ENCODE data around the gene CELA3A.
"Not testable (repeated sequence)": the region's sequence is repeated elsewhere in the genome, so short reads cannot be mapped to it uniquely, and the experiment has no call there.

CELA3A gene, protein sequence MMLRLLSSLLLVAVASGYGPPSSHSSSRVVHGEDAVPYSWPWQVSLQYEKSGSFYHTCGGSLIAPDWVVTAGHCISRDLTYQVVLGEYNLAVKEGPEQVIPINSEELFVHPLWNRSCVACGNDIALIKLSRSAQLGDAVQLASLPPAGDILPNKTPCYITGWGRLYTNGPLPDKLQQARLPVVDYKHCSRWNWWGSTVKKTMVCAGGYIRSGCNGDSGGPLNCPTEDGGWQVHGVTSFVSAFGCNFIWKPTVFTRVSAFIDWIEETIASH

DNA sequence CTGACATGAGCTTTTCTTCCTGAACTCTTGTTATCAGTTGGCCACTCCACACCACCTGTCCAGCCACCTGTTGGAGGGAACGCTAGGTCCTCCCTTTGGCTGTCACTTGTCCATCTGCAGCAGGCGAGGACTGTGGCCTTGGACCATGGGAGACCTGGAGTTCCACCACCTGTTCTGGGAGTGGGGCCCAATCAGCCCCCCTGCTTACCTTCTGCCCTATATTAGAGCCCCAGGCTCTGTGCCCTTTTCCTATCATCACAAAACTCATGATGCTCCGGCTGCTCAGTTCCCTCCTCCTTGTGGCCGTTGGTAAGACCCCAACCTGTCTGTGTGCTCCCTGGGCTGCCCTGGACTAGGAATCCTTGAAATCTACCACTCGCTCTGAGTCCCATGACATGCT lies at the start of gene CELA3A:
CELA3A (plus strand) TSS at position 249 of the 400 bp plus-strand sequence; CDS start at position 267, 18 bp downstream.
- no peak within 1 kb of the TSS for H3K4me3 ChIP-seq (ENCODE audit: low read depth, low read length)
- no peaks in the 10 kb centered on the region for H3K9me3 ChIP-seq (ENCODE audit: control insufficient read depth, insufficient read depth, low read length)
- no peaks in the 10 kb centered on the region for H3K4me1 ChIP-seq (ENCODE audit: control insufficient read depth, insufficient read depth, low read length)
- H3K36me3 ChIP-seq (ENCODE audit: control insufficient read depth, insufficient read depth, low read length), result no peaks in the 10 kb centered on the region
- H3K9ac ChIP-seq (ENCODE audit: low read depth, low read length), result no peak within 1 kb of the TSS
- H3K27me3 ChIP-seq (ENCODE audit: control insufficient read depth, insufficient read depth, low read length), result no peaks in the 10 kb centered on the region

- no peaks in the 10 kb centered on the region for H3K9me3 ChIP-seq (ENCODE audit: control insufficient read depth, insufficient read depth, low read length)
- peaks cover 6% of the 10 kb centered on the region for H3K4me1 ChIP-seq (ENCODE audit: control insufficient read depth, insufficient read depth, low read length)
- H3K4me3 ChIP-seq (ENCODE audit: low read depth, low read length), result no peak overlapping the region
- no peak overlapping the region for H3K9ac ChIP-seq (ENCODE audit: low read depth, low read length)
- H3K27me3 ChIP-seq (ENCODE audit: control insufficient read depth, insufficient read depth, low read length), result no peaks in the 10 kb centered on the region
- H3K36me3 ChIP-seq (ENCODE audit: control insufficient read depth, insufficient read depth, low read length), result no peaks in the 10 kb centered on the region
These were observed 48.5 kb upstream of the CELA3A start for GRCh38 chr1:21952786-21953520.

DNA sequence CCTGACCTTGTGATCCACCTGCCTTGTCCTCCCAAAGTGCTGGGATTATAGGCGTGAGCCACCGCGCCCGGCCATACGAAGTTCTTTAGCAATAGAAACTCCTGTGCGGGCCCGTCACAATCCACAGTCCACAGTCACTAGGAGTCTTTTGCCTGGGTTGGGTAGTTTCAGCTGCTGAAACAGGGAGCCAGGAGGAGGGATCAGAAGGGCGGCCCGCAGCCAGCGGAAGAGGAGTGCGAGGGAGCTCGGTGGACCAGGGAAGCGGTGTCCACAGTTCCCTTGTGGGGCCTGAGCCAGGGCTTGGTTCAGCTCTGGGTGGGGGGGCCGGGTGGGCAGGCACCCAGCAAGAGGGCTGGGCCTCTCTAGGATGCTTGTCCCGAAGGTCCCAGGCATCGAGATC lies 46.4 kb upstream of the CELA3A start:
- no peak overlapping the region for H3K9ac ChIP-seq (ENCODE audit: low read depth, low read length)
- H3K4me1 ChIP-seq (ENCODE audit: control insufficient read depth, insufficient read depth, low read length), result peaks cover 6% of the 10 kb centered on the region
- H3K36me3 ChIP-seq (ENCODE audit: control insufficient read depth, insufficient read depth, low read length), result no peaks in the 10 kb centered on the region
- H3K4me3 ChIP-seq (ENCODE audit: low read depth, low read length), result no peak overlapping the region
- H3K27me3 ChIP-seq (ENCODE audit: control insufficient read depth, insufficient read depth, low read length), result no peaks in the 10 kb centered on the region
- no peaks in the 10 kb centered on the region for H3K9me3 ChIP-seq (ENCODE audit: control insufficient read depth, insufficient read depth, low read length)

DNA sequence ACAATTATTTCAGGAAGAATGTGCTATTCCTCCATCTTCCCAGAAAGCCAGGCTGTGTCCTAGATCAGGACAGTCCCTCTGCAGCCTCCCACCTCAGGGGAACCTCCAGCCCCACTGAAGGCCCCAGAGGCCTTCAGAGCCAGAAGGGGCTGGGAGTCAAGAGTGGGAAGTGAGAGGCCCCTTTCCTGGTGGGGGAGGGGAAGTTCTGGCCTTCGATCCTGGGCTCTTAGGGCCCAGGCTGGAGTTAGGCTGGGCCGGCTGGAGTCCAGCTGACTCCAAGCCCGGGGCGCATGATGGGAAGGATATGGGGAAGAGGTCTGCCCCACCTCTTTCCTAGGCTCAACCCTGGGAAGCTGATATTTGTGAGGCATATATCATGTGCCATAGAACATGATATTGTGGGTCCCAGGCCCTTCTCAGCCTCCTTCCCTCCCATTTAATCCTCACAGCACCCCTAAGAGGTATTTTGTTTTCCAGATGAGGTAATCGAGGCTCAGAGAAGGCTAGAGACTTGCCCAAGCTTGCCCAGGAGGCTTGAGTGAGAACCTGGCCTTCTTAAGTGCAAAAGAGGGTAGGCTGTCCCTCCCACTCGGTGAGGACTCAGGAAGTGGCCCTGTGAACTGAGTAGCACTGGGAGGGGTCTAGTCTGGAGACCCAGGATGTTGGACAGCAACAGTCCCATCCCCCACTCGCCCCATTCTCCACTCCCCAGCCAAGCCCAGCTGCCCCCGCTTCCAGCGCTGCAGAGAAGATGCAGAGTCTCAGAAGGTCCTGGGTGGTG lies 45.8 kb upstream of the CELA3A start:
- peaks cover 6% of the 10 kb centered on the region for H3K4me1 ChIP-seq (ENCODE audit: control insufficient read depth, insufficient read depth, low read length)
- H3K27me3 ChIP-seq (ENCODE audit: control insufficient read depth, insufficient read depth, low read length), result no peaks in the 10 kb centered on the region
- no peak overlapping the region for H3K4me3 ChIP-seq (ENCODE audit: low read depth, low read length)
- no peaks in the 10 kb centered on the region for H3K9me3 ChIP-seq (ENCODE audit: control insufficient read depth, insufficient read depth, low read length)
- H3K36me3 ChIP-seq (ENCODE audit: control insufficient read depth, insufficient read depth, low read length), result no peaks in the 10 kb centered on the region
- H3K9ac ChIP-seq (ENCODE audit: low read depth, low read length), result no peak overlapping the region

DNA sequence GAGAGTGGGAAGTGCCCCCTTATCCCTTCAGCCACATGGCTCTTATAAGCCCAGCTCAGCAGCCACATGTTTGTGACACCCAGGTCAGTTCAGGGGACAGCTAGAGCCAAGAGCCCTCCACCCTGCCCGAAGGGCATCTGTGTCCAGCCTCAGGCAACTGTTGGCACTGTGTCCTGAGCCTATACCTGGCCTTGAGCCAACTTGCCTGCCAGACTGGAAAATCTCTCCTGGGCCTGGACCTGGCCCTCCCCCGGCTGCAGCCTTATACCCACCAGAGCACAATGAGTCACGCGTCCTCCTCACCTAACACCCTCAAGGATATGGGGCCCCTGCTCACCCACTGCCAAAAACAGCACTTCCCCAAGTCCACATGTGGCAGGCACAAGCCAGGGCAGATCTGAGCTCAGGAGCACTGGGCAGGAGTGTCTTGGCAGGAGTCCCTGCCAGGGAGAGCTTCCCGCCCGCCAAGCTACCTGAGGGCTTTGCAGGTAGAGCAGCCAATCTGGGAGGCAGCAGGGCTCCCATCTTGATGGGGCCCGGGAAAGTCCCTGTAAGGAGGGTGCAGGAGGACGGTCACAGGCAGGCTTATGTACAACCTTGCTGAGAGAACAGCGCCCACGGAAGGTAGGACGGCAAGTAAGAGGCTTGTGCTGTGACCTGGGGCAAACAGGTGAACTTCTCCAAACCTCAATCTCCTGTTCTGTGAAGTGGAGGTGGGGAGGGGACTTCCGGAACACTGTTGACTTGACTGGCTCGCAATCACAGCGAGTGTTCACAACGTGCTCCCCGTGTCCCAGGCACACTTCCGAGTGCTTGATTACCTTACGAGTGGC lies 44.5 kb upstream of the CELA3A start:
- H3K4me1 ChIP-seq (ENCODE audit: control insufficient read depth, insufficient read depth, low read length), result peaks cover 6% of the 10 kb centered on the region
- H3K4me3 ChIP-seq (ENCODE audit: low read depth, low read length), result no peak overlapping the region
- H3K36me3 ChIP-seq (ENCODE audit: control insufficient read depth, insufficient read depth, low read length), result no peaks in the 10 kb centered on the region
- H3K27me3 ChIP-seq (ENCODE audit: control insufficient read depth, insufficient read depth, low read length), result no peaks in the 10 kb centered on the region
- no peak overlapping the region for H3K9ac ChIP-seq (ENCODE audit: low read depth, low read length)
- no peaks in the 10 kb centered on the region for H3K9me3 ChIP-seq (ENCODE audit: control insufficient read depth, insufficient read depth, low read length)

- Histone ChIP-seq H3K9me3 (ENCODE audit: control insufficient read depth, insufficient read depth, low read length) (no peaks in the 10 kb centered on the region), H3K9ac (ENCODE audit: low read depth, low read length) (no peak overlapping the region), H3K27me3 (ENCODE audit: control insufficient read depth, insufficient read depth, low read length) (no peaks in the 10 kb centered on the region), H3K4me1 (ENCODE audit: control insufficient read depth, insufficient read depth, low read length) (peaks cover 3% of the 10 kb centered on the region), H3K4me3 (ENCODE audit: low read depth, low read length) (no peak overlapping the region), H3K36me3 (ENCODE audit: control insufficient read depth, insufficient read depth, low read length) (no peaks in the 10 kb centered on the region)
These were observed 40.1 kb upstream of the CELA3A start for GRCh38 chr1:21961337-21961736.

GRCh38 chr1:21961799-21962198 lies 39.7 kb upstream of the CELA3A start:
- Histone ChIP-seq H3K9ac (ENCODE audit: low read depth, low read length) (no peak overlapping the region), H3K4me3 (ENCODE audit: low read depth, low read length) (no peak overlapping the region), H3K27me3 (ENCODE audit: control insufficient read depth, insufficient read depth, low read length) (no peaks in the 10 kb centered on the region), H3K9me3 (ENCODE audit: control insufficient read depth, insufficient read depth, low read length) (no peaks in the 10 kb centered on the region), H3K36me3 (ENCODE audit: control insufficient read depth, insufficient read depth, low read length) (no peaks in the 10 kb centered on the region), H3K4me1 (ENCODE audit: control insufficient read depth, insufficient read depth, low read length) (peaks cover 3% of the 10 kb centered on the region)

DNA sequence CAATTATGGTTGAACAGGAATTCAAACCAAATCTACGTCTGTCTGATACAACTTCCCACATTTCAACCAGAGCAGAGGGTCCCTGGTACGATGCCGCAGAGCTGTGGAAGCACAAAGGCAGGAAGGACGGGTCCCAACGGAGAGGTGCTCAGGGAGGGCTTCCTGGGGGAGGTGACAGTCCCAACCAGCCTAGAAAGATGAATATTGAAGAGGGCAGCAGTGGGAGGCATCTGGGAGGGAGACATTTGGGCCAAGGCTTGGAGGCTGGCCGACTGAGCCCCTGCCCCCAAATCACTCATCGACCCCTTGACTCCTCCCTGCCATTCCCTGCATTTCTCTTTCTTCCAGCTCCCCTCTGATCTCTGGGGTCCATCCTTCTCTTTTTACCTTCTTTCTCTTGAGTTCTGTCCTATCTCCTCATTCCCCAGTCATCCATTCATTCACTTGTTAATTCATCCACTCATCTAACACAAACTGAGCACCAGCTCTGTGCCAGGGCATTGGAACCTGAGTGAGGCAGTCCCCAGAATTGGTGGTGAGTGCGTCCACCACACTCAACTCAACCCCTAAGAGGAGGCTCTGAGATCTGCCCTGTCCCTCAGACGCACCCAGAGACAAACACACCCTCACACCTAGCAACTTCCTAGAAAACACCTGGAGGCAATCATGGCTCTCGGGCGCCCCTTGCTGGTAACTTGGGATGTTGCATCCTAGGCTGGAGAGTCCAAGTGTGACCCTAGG lies 37.8 kb upstream of the CELA3A start:
- Histone ChIP-seq H3K4me1 (ENCODE audit: control insufficient read depth, insufficient read depth, low read length) (peaks cover 3% of the 10 kb centered on the region), H3K27me3 (ENCODE audit: control insufficient read depth, insufficient read depth, low read length) (no peaks in the 10 kb centered on the region), H3K9me3 (ENCODE audit: control insufficient read depth, insufficient read depth, low read length) (no peaks in the 10 kb centered on the region), H3K9ac (ENCODE audit: low read depth, low read length) (no peak overlapping the region), H3K36me3 (ENCODE audit: control insufficient read depth, insufficient read depth, low read length) (no peaks in the 10 kb centered on the region), H3K4me3 (ENCODE audit: low read depth, low read length) (no peak overlapping the region)

- no peak overlapping the region for H3K9ac ChIP-seq (ENCODE audit: low read depth, low read length)
- H3K9me3 ChIP-seq (ENCODE audit: control insufficient read depth, insufficient read depth, low read length), result no peaks in the 10 kb centered on the region
- H3K27me3 ChIP-seq (ENCODE audit: control insufficient read depth, insufficient read depth, low read length), result no peaks in the 10 kb centered on the region
- H3K4me3 ChIP-seq (ENCODE audit: low read depth, low read length), result no peak overlapping the region
- H3K4me1 ChIP-seq (ENCODE audit: control insufficient read depth, insufficient read depth, low read length), result peaks cover 3% of the 10 kb centered on the region
- H3K36me3 ChIP-seq (ENCODE audit: control insufficient read depth, insufficient read depth, low read length), result no peaks in the 10 kb centered on the region
These were observed 35.0 kb upstream of the CELA3A start for GRCh38 chr1:21966247-21967000.

- not testable (repeated sequence) for H3K36me3 ChIP-seq (ENCODE audit: control insufficient read depth, insufficient read depth, low read length); H3K27me3 ChIP-seq (ENCODE audit: control insufficient read depth, insufficient read depth, low read length); H3K4me3 ChIP-seq (ENCODE audit: low read depth, low read length); H3K9ac ChIP-seq (ENCODE audit: low read depth, low read length); H3K9me3 ChIP-seq (ENCODE audit: control insufficient read depth, insufficient read depth, low read length); H3K4me1 ChIP-seq (ENCODE audit: control insufficient read depth, insufficient read depth, low read length)
These were observed 34.2 kb upstream of the CELA3A start for GRCh38 chr1:21967216-21967615.
